Kidney capillary endothelial cell (primary cell): ENCODE results near the gene ADAMTS6.

Source experiments
- DNase-seq: peaks from one replicate; pipeline ENCODE4 v3.0.0-alpha.2; 2018; ENCODE audit warnings: low spot score

Gene ADAMTS6

DNA sequence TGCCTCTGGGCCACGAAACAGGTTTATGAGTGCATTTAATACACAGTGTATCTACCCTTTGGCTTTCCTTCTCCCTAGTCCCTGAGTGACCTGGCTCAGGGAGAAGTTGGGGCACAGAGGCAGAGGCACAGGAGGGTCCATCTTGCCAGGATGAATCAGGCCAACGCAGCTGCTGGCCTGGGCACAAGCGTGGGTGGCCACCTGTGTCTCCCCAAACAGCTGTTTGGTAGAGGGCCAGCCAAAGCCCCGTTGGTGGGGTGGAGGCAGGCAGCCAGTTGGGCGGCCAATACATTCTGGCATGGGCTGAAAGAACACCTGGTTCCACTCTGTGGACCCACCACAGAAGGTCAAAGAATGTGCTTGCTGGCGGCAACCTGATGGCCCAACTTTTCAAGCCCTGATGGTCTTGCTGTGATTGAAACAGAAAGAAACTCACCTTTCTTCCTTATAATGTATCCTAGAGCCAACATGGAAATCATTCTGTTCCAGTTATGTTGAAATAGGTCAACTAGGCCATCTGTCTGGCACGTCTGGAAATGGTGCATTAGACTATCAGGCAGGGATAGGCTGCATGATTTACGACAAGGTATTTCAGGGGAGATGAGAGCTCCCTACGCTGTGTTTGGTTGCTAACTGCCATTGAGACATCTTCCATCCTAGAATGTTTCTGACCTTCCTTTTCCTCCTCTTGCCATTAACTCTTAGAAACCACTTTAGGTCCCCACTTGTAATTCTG, 337.4 kb downstream of the ADAMTS6 start:
- DNase-seq: no peak

GRCh38 chr5:65142511-65143011, 339.2 kb downstream of the ADAMTS6 start:
- peak; percentile 98 for DNase-seq

GRCh38 chr5:65142016-65142415, 339.7 kb downstream of the ADAMTS6 start:
- DNase-seq: no peak

GRCh38 chr5:65141493-65141892, 340.2 kb downstream of the ADAMTS6 start:
- DNase-seq: no peak

DNA sequence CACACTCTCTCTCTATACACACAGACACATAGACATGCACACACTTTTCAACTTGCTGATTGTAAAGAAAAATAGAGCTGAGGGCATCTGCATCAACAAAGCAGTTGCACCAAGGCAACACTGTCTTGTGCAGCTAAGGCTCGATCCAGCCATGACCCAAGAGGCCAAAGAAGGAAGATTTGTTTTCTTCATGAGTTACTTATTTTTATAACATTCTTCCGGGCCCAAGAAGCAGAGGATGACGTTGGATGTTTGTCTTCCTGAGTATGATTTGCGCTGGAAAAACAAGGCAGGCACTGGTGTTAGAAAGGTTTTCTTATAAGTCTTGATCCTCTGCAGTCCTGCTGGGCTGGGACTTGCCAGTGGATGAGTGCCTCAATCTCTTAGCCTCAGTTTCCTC, 344.1 kb downstream of the ADAMTS6 start:
- DNase-seq: no peak

DNA sequence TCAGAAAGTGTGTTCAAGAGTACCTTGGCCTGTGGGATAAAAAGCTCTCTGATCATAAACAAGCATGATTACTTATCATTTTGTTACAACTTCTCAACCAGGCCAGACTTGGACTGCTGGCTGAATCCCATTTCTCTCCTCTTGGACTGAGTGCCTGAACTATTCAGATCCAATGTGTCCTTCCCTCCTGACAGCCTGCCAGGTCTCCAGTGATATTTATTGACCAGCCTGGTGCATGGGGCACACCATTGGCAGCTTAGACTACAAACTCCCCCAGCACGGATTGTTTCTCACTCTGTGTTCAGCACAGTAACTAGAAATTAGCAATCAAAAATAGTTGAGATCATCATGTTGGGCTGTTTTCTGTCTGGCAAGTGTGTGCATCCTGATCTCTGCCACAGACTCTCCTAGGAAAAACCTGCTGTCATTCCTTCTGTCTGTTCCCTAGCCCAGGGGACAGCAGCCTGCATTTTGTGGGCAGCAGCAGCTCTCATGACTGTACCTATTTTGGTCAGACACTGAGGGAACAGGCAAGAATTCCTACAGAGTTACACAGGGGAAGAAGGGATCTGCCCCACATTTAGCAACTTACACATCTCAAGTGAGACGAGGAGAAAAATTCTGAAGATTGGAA, 348.1 kb downstream of the ADAMTS6 start:
- DNase-seq: no peak

DNA sequence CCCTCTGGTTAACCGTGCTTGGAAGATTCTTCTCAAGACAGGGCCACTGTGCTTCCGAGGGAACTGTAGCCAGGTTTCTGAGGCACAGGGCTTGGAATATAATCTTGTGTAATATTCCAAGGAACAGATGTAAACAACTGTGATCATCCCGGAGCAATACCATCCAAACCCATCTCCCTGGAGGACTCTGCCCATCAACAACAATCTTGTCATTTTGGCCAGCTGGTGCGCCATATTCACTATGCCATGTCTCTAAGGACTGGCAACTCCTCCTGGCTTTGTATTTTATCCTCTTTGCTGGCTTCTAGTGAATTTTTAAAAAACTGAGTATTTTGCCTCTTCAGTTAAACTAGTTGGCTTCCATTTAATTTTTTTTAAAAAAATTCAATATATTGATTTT, 349.3 kb downstream of the ADAMTS6 start:
- DNase-seq: no peak

- DNase-seq: no peak
Observed at GRCh38 chr5:65128226-65128625, 353.5 kb downstream of the ADAMTS6 start.

GRCh38 chr5:65127161-65127901, 354.4 kb downstream of the ADAMTS6 start:
- DNase-seq: no peak

GRCh38 chr5:65126542-65127069, 355.1 kb downstream of the ADAMTS6 start:
- no peak for DNase-seq

DNA sequence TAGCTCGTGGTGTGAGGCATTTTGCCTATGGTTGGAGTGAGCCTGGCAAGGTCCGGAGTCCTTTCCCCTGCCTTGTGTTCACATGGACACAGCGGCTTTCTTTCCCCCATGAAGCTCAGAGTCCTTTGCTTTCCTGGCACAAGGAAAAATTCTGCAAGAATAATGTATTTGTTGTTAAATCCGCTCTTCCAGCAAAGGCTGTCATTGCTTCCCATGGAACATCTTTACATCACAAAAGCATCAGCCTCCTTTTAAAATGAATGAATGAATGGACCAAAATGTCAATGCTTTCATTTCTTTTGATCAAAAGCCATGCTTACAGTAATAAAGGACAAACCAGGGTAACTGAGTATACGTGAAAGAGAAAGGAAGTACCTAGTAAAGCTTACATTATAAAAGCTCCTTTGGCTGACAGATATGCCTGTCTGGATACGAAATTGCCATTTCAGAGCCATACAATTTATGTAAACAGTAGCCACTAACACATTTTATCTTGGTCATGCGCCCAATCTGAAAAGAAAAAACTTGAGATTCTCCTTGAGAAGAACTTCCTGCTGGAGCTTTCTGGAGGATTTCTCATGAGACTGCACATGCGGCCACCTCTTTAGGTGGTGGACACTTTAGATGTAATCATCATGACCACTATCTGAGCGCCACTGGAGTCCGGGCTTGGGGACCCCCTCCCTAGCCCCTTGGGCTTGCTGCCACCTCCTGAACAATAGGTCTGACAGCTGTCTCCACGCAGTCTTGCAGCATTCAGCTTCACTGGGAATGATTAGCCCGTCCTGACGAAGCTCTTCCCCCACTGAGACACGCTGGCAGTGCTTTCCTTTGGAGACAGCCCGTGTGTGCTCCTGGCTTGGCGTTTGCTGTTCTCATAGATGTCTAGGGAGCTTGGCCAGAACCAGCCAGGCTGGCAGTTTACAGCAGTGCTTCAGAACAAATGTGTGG, 355.9 kb downstream of the ADAMTS6 start:
- DNase-seq: no peak

GRCh38 chr5:65121880-65122436, 359.8 kb downstream of the ADAMTS6 start:
- no peak for DNase-seq

DNA sequence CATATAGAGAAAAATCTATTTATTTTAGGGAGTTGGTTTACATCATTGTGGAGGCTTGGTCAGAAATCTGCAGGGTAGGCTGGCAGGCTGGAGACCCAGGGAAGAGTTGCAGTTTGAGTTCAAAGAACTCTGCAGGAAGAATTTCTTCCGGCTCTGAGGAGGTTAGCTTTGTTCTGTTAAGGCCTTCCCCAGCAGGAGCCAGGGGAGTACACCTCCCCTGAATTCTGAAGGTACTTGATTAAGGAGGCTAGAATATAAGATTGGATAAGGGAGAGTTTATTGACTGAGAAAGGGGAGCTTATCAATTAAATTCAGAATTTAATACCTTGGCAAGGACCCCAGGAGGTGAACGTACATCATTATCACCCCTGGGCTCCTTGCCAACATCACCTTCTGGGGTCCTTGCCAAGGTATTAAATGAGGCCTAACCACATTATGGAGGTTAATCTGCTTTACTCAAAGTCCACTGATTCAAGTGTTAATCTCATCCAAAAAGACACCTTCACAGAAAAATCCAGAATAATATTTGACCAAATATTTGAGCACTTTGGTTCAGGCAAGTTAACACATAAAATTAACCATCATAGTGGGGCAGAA, 361.3 kb downstream of the ADAMTS6 start:
- no peak for DNase-seq

DNA sequence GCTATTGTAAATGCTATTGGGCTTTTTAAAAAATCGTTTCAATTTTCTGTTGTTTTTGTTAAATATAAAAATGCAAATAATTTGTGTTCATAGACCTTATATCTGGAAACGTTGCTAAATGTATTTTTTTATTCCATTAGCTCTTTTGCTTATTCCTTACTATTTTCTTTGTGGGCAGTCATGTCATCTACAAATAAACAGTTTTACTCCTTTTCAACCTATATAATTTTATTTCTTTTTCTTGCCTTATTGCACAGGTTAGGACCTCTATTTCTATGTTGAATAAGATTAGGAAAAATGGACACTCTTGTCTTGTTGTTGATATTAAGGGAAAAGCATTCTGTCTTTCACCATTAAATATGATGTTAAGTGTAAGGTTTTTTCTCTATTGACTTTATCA, 364.2 kb downstream of the ADAMTS6 start:
- DNase-seq: no peak

DNA sequence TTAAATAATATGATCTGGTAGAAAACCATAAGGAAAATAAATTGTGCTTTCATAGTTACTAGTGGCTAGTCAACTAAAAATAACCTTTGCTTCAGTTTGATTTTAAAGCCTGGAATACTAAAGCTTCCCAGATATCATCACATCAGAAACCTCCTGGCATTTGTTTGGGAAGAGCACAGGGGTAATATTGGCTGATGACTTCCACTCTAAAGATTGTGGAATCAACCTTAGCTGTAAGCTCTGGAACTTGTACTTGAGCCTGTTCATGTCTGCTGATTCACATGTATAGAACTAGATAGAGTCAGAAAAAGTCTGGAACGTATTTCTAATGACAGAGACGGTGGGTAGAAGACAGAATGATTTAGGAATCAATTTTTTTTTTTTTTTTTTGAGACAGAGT, 367.9 kb downstream of the ADAMTS6 start:
- no peak for DNase-seq

DNA sequence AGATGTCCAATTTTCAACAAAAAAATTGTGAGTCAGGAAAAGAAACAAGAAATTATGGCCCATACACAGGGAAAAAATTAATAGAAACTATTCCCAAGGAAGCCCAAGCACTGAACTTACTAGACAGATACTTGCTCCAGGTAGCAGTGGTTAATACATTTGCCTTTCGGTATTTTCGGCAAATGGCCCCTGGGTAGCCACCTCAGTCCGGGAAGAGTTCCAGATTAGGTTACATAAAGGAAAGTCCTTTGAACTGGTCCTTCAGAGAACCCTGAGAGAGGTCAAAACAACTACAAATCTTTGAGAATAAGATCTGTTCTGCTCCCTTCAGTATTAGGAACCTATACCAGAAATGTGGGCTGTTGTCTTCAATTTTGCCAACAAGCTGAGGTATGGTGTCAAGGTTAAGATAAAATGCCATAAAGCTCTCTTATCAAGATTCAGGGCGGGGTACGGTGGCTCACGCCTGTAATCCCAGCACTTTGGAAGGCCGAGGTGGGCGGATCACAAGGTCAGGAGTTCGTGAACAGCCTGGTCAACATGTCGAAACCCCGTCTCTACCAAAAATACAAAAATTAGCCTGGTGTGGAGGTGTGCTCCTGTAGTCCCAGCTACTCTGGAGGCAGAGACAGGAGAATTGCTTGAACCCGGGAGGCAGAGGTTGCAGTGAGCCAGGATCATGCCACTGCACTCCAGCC, 369.6 kb downstream of the ADAMTS6 start:
- no peak for DNase-seq

GRCh38 chr5:65108786-65109743, 372.7 kb downstream of the ADAMTS6 start:
- no peak for DNase-seq

- no peak for DNase-seq
Observed at GRCh38 chr5:65105301-65105700, 376.4 kb downstream of the ADAMTS6 start.

GRCh38 chr5:65104831-65105230, 376.9 kb downstream of the ADAMTS6 start:
- DNase-seq: no peak
